Measurements from ENCODE around the gene PYHIN1. TPM values are rescaled to one million over a fixed set of nuclear protein-coding genes. Genes with fewer than 3 reads are reported as not detected.

Gene PYHIN1
- total RNA-seq, 4 donors from 2014 or later: 0.61 to 2.3 (median 1.7) TPM; not detected in 1

- TF ChIP-seq CTCF (IDR thresholded peaks at IDR 0.05) (no peak), POLR2A (IDR thresholded peaks at IDR 0.05) (no peak)
- intact Hi-C loops (cut with DNase I): no loop called here
- DNase-seq: no peak
- Histone ChIP-seq H3K4me1 (no peaks in the 10 kb centered on the region), H3K27me3 (no peaks in the 10 kb centered on the region), H3K36me3 (no peaks in the 10 kb centered on the region), H3K27ac (no peak overlapping the region), H3K9me3 (no peaks in the 10 kb centered on the region), H3K4me3 (no peak overlapping the region)
- WGBS, 2 donors: 25 to 38% methylated on average over 1 of the region's 1 CpG
Observed at GRCh38 chr1:158969855-158970254, 38.5 kb downstream of the PYHIN1 start.

GRCh38 chr1:158972841-158973240 is 41.5 kb downstream of the PYHIN1 start:
- intact Hi-C loops (cut with DNase I): no loop called here
- no peaks in the 10 kb centered on the region for H3K4me1 ChIP-seq
- DNase-seq: no peak
- no peak overlapping the region for H3K27ac ChIP-seq
- no peaks in the 10 kb centered on the region for H3K27me3 ChIP-seq
- H3K4me3 ChIP-seq: no peak overlapping the region
- H3K9me3 ChIP-seq: no peaks in the 10 kb centered on the region
- TF ChIP-seq CTCF (IDR thresholded peaks at IDR 0.05): peak in 1 of 6 experiments; percentile 12
- TF ChIP-seq POLR2A (IDR thresholded peaks at IDR 0.05): no peak
- no peaks in the 10 kb centered on the region for H3K36me3 ChIP-seq

- Histone ChIP-seq H3K27ac (no peak overlapping the region), H3K27me3 (no peaks in the 10 kb centered on the region), H3K4me1 (no peaks in the 10 kb centered on the region), H3K36me3 (no peaks in the 10 kb centered on the region), H3K4me3 (no peak overlapping the region), H3K9me3 (peaks cover 0 to 7% (median 0%) of the 10 kb centered on the region in 3 donors)
- intact Hi-C loops (cut with DNase I): no loop called here
- TF ChIP-seq POLR2A (IDR thresholded peaks at IDR 0.05) (no peak), CTCF (IDR thresholded peaks at IDR 0.05) (no peak)
- WGBS, 2 donors: 17 to 36% methylated on average over 3 to 4 of the region's 4 CpGs
- no peak for DNase-seq
Observed at GRCh38 chr1:158976219-158976618, 44.9 kb downstream of the PYHIN1 start.

GRCh38 chr1:158978730-158979129 is 47.4 kb downstream of the PYHIN1 start:
- TF ChIP-seq CTCF (IDR thresholded peaks at IDR 0.05) (no peak), POLR2A (IDR thresholded peaks at IDR 0.05) (no peak)
- no peak overlapping the region for H3K27ac ChIP-seq
- peaks cover 0 to 9% (median 0%) of the 10 kb centered on the region in 3 donors for H3K9me3 ChIP-seq
- WGBS, 2 donors: 50% methylated on average over 2 of the region's 2 CpGs
- intact Hi-C loops (cut with DNase I): no loop called here
- no peaks in the 10 kb centered on the region for H3K36me3 ChIP-seq
- H3K4me1 ChIP-seq: no peaks in the 10 kb centered on the region
- DNase-seq: no peak
- H3K4me3 ChIP-seq: no peak overlapping the region
- H3K27me3 ChIP-seq: no peaks in the 10 kb centered on the region

GRCh38 chr1:158979229-158979628 is 47.9 kb downstream of the PYHIN1 start:
- Histone ChIP-seq H3K4me1 (no peaks in the 10 kb centered on the region), H3K27me3 (no peaks in the 10 kb centered on the region), H3K9me3 (peaks cover 0 to 9% (median 0%) of the 10 kb centered on the region in 3 donors), H3K27ac (no peak overlapping the region), H3K4me3 (no peak overlapping the region), H3K36me3 (no peaks in the 10 kb centered on the region)
- TF ChIP-seq CTCF (IDR thresholded peaks at IDR 0.05): no peak
- no peak for TF ChIP-seq POLR2A (IDR thresholded peaks at IDR 0.05)
- intact Hi-C loops (cut with DNase I): no loop called here
- DNase-seq: no peak
- 45 to 55% methylated on average over 1 of the region's 1 CpG for WGBS, 2 donors
